ENCODE measurements around the gene SLC2A14.
A peak's percentile ranks its signal among the peaks of the same experiment; 100 is the strongest.
"Not testable (repeated sequence)": the region's sequence is repeated elsewhere in the genome, so short reads cannot be mapped to it uniquely, and the experiment has no call there.

SLC2A14 gene

GRCh38 chr12:7832059-7832696 is 40.5 kb downstream of the SLC2A14 start:
- peak; percentile 73 for DNase-seq

GRCh38 chr12:7829737-7830136 is 43.0 kb downstream of the SLC2A14 start:
- not testable (repeated sequence) for DNase-seq

GRCh38 chr12:7825754-7826153 is 47.0 kb downstream of the SLC2A14 start:
- DNase-seq, result not testable (repeated sequence)

- peak; percentile 65 for DNase-seq
Measured at GRCh38 chr12:7806863-7807487, 65.7 kb downstream of the SLC2A14 start.

- not testable (repeated sequence) for DNase-seq
Measured at GRCh38 chr12:7806319-7806718, 66.4 kb downstream of the SLC2A14 start.

GRCh38 chr12:7801460-7801859 is 71.3 kb downstream of the SLC2A14 start:
- DNase-seq, result no peak

GRCh38 chr12:7798750-7799308 is 73.9 kb downstream of the SLC2A14 start:
- DNase-seq, result not testable (repeated sequence)

- no peak for DNase-seq
Measured at GRCh38 chr12:7797698-7798398, 74.9 kb downstream of the SLC2A14 start.

GRCh38 chr12:7797269-7797668 is 75.4 kb downstream of the SLC2A14 start:
- not testable (repeated sequence) for DNase-seq

GRCh38 chr12:7793211-7793610 is 79.5 kb downstream of the SLC2A14 start:
- DNase-seq, result peak; percentile 42

GRCh38 chr12:7788884-7789528 is 83.7 kb downstream of the SLC2A14 start, which contains the start of gene NANOG:
NANOG (plus strand) TSS chr12:7789402; CDS start chr12:7789615, 213 bp downstream.
- not testable (repeated sequence) for DNase-seq

GRCh38 chr12:7788294-7788660 is 84.4 kb downstream of the SLC2A14 start:
- no peak for DNase-seq

- DNase-seq, result peak; percentile 89
Measured at GRCh38 chr12:7787574-7788293, 85.0 kb downstream of the SLC2A14 start.

GRCh38 chr12:7784701-7785100 is 88.0 kb downstream of the SLC2A14 start:
- peak; percentile 21 for DNase-seq

GRCh38 chr12:7783433-7783832 is 89.3 kb downstream of the SLC2A14 start:
- DNase-seq, result not testable (repeated sequence)

GRCh38 chr12:7782055-7782454 is 90.7 kb downstream of the SLC2A14 start:
- DNase-seq, result no peak

GRCh38 chr12:7781274-7781673 is 91.4 kb downstream of the SLC2A14 start:
- DNase-seq, result no peak

GRCh38 chr12:7769999-7770398 is 102.7 kb downstream of the SLC2A14 start:
- DNase-seq, result no peak

Data from inflammatory macrophage treated with lipopolysaccharide for 4 hours (primary cell).